GM10266 (cell line): ENCODE results near the gene DCAF6.

Source experiments
- DNase-seq: peaks from one replicate; pipeline ENCODE4 v3.0.0; 2012; ENCODE audit errors: extremely low spot score
- CTCF ChIP-seq: IDR thresholded peaks from 2 replicates; pipeline ENCODE4 v1.5.1; 2012; ENCODE audit warnings: mild to moderate bottlenecking, low read depth; ENCODE audit not compliant: control insufficient read depth, insufficient read depth; ENCODE audit errors: missing control alignments

The DCAF6 gene

GRCh38 chr1:167995038-167995437 is 58.6 kb downstream of the DCAF6 start:
- no peak for TF ChIP-seq CTCF
- DNase-seq, result no peak

- no peak for DNase-seq
- no peak for TF ChIP-seq CTCF
These were observed 59.8 kb downstream of the DCAF6 start for GRCh38 chr1:167996266-167996665.

- TF ChIP-seq CTCF, result no peak
These were observed 60.6 kb downstream of the DCAF6 start for GRCh38 chr1:167997037-167997575.

GRCh38 chr1:167999877-168000276 is 63.4 kb downstream of the DCAF6 start:
- DNase-seq, result no peak
- TF ChIP-seq CTCF, result no peak

More at GRCh38 chr1:167997037-167997575, 60.6 kb downstream of the DCAF6 start:
- no peak for DNase-seq

GRCh38 chr1:168000656-168001055 is 64.2 kb downstream of the DCAF6 start:
- no peak for TF ChIP-seq CTCF
- DNase-seq, result no peak

GRCh38 chr1:168001213-168001612 is 64.7 kb downstream of the DCAF6 start:
- TF ChIP-seq CTCF, result no peak
- no peak for DNase-seq

- DNase-seq, result no peak
- TF ChIP-seq CTCF, result no peak
These were observed 68.0 kb downstream of the DCAF6 start for GRCh38 chr1:168004531-168004930.
